ENCODE measurements around the gene NDUFA5.
"Not testable (repeated sequence)": the region's sequence is repeated elsewhere in the genome, so short reads cannot be mapped to it uniquely, and the experiment has no call there.

The NDUFA5 gene

GRCh38 chr7:123526533-123526932 lies 31.1 kb downstream of the NDUFA5 start:
- in situ Hi-C loops (cut with MboI; ENCODE audit: low sequenced_read_pairs): not testable (repeated sequence)

DNA sequence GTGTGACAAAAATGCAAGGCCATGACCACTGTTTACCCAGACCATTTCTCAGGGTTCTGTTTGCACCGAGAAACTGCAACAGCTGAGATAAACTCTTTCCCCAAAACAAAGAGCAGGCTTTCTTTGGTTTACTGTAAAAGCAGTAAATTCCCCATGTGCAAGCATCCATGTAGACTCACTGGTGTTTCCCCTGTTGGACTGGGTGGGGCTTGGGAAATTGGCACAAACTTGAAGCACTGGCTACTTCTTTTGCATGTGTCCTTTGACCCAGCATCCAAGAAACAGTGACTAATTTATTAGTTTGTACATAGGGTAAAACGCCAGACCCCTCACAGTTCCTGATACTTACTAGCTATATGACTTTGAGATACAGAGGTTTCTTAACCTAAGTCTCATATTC lies 35.6 kb downstream of the NDUFA5 start:
- in situ Hi-C loops (cut with MboI; ENCODE audit: low sequenced_read_pairs): no loop called here

DNA sequence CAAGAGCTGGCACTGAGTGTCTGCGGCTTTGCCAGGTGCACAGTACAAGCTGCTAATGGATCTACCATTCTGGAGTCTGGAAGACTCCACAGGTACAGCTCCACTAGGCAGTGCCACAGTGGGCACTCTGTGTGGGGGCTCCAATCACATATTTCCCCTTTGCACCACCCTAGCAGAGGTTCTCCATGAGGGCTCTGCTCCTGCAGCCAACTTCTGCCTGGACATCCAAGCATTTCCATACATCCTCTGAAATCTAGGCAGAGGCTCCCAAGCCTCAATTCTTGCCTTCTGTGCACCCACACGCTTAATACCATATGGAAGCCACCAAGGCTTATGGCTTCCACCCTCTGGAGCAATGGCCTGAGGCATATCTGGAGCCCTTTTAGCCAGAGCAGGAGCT lies 52.4 kb downstream of the NDUFA5 start:
- in situ Hi-C loops (cut with MboI; ENCODE audit: low sequenced_read_pairs): no loop called here

GRCh38 chr7:123502201-123502600 lies 55.4 kb downstream of the NDUFA5 start:
- in situ Hi-C loops (cut with MboI; ENCODE audit: low sequenced_read_pairs): no loop called here

DNA sequence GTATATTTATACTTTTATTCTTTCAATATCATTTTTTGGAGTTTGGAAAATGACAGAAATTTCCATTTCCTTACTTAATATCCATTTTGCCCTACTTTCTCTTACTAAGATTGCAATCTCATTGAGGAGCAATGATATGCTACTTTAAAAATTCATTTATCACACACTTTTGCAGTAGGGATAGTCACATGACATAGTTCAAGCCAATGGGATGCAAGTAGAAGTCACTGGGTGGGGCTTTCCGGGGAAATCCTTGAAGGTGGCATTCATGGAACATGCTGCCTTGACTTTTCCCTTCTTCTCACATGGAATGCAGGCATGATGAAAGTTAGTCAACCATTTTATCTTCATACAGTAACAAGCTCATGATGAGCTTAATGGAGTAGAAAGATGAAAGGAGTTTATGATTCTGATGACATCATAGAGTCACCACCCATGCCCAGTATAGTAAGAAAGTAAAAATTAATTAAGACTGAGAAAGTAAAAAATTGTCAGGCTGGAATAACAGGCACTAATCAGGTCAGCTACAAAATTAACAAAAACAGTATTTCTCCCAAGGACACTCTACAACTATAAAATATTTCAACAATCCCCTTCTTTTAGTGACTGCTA lies 56.6 kb downstream of the NDUFA5 start:
- in situ Hi-C loops (cut with MboI; ENCODE audit: low sequenced_read_pairs): no loop called here

DNA sequence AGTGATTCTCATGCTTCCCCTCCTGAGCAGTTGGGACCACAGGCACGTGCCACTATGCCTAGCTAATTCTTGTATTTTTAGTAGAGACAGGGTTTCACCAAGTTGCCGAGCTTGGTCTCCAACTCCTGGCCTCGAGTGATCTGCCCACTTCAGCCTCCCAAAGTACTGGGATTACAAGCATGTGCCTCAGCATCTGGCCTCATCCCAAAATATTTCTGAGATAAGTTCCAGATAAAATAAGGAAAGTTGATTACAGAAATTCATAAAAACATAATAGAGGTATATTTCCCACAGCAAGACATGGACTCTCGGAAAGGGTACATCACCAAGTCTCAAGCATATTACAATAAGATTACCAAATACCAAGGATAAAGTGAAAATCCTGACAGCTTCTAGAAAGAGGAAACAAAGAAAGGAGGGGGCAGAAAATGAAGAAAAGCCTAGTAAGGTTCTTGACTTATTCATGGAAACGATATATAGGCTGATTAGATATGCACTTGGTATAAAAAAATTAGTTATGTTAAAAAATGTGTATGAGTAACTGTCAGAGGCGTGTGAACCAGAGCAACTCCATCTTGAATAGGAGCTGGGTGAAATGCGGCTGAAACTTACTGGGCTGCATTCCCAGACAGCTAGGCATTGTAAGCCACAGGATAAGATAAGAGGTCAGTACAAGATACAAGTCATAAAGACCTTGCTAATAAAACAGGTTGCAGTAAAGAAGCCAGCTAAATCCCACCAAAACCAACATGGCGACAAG lies 58.2 kb downstream of the NDUFA5 start:
- in situ Hi-C loops (cut with MboI; ENCODE audit: low sequenced_read_pairs): no loop called here

DNA sequence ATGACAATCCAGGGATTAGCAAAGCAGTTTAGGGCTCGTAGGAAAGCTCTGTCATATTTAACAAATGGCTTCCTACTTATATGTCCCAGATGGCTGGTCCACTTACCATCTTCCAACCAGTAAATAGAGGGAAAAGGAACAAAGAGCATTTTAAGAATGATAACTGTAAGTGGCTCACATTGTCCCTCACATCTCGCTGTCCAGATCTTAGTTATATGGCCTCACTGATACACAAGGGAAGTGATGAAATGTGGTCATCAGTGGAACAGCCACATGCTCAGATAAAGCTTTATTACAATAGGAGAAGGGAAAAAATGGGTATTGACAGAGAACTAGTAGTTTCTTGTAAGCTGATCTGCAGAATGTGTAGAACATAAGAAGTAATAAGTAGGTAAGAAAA lies 59.0 kb downstream of the NDUFA5 start:
- in situ Hi-C loops (cut with MboI; ENCODE audit: low sequenced_read_pairs): no loop called here

DNA sequence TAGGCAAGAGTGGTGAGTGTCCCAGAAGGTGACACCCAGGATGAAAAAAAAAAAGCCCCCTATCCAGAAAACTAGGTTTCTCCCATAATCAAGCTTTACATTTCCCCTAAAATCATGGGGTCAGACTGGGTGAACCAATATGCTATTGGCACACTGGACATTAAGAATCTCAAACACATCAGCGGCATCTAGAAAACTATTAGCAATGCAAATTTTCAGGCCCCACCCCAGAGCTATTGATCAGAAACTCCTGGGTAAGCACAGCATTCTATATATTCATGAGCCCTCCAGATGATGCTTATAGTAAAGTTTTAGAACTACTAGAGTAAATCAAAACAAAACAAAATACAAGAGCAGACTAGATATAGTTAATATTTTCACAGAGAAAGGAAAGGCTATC lies 59.6 kb downstream of the NDUFA5 start:
- in situ Hi-C loops (cut with MboI; ENCODE audit: low sequenced_read_pairs): no loop called here

- in situ Hi-C loops (cut with MboI; ENCODE audit: low sequenced_read_pairs): no loop called here
These were observed 63.3 kb downstream of the NDUFA5 start for GRCh38 chr7:123494193-123494796.

- in situ Hi-C loops (cut with MboI; ENCODE audit: low sequenced_read_pairs): no loop called here
These were observed 65.1 kb downstream of the NDUFA5 start for GRCh38 chr7:123492485-123492884.
